KOPT-K1 (cell line): ENCODE data around the gene TOX4.
A peak's percentile ranks its signal among the peaks of the same experiment; 100 is the strongest.

Experiments
- H3K27ac ChIP-seq: fragments of 200-600 bp; sonication (generic); 2 replicates; pipeline ENCODE4 v1.5.1; 2016; ENCODE audit warnings: antibody characterized with exemption, mild to moderate bottlenecking, low read depth, low read length; ENCODE audit not compliant: poor library complexity, severe bottlenecking
- H3K36me3 ChIP-seq: fragments of 200-600 bp; sonication (generic); 2 replicates; pipeline ENCODE4 v1.5.1; 2017; ENCODE audit warnings: antibody characterized with exemption, mild to moderate bottlenecking, low read length, moderate library complexity; ENCODE audit not compliant: insufficient read depth
- H3K9me3 ChIP-seq: fragments of 200-600 bp; sonication (generic); 2 replicates; pipeline ENCODE4 v1.5.1; 2017; ENCODE audit warnings: antibody characterized with exemption, low read length, mild to moderate bottlenecking; ENCODE audit not compliant: insufficient read depth, poor library complexity, severe bottlenecking

TOX4 gene

GRCh38 chr14:21476523-21476924 lies 471 bp upstream of the TOX4 start:
- H3K27ac ChIP-seq = peak overlapping the region; percentile 60
- no peaks in the 10 kb centered on the region for H3K9me3 ChIP-seq
- H3K36me3 ChIP-seq = peaks cover 32% of the 10 kb centered on the region

DNA sequence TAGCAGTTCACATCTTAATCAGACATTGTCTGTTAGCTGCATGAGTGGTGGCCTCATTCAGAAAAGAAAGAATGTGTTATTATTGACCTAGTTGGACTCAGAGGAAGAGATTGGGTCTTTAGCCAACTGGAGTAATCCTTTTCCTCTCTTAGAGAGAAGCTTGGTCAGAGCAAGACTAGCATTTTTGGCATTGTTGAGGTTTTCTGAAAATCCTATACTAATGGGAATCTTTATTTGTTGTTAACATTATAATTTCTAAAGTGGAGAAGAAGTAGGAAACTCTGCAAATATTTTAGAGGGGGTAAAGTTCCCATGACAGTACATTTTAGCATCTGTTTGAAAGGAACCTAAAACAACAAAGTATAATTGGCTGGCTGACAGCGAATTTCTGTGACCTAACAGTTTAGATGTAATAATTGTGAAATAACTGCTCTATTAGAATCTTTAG lies 9.7 kb downstream of the TOX4 start:
- H3K9me3 ChIP-seq = no peaks in the 10 kb centered on the region
- no peak overlapping the region for H3K27ac ChIP-seq
- H3K36me3 ChIP-seq = peaks cover 54% of the 10 kb centered on the region

GRCh38 chr14:21494902-21495762 lies 18.1 kb downstream of the TOX4 start:
- Histone ChIP-seq H3K9me3 (no peaks in the 10 kb centered on the region), H3K27ac (no peak overlapping the region), H3K36me3 (peaks cover 98% of the 10 kb centered on the region)

DNA sequence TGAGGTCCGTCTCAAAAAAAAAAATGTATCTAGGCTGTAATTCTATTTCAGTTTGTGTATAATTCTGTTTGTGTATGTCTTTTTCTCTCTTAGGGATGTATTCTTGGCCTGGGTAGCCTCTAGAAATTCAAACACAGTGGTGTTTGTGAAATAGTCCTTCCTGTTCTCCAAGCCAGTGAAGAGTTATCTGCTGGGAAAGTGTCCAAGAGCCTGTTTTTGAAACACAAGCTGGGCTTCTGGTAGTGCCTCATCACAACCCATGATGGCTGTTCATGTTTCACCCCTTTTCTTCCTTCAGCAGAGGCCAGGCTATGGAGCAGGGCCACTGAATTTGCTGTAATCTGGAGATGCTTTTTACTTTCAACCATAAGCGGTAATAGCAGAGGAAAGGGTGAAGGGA lies 19.5 kb downstream of the TOX4 start:
- Histone ChIP-seq H3K27ac (no peak overlapping the region), H3K36me3 (peaks cover 98% of the 10 kb centered on the region), H3K9me3 (no peaks in the 10 kb centered on the region)

- Histone ChIP-seq H3K27ac (no peak overlapping the region), H3K36me3 (peaks cover 96% of the 10 kb centered on the region), H3K9me3 (no peaks in the 10 kb centered on the region)
These were observed 21.8 kb downstream of the TOX4 start for GRCh38 chr14:21498540-21499526.

DNA sequence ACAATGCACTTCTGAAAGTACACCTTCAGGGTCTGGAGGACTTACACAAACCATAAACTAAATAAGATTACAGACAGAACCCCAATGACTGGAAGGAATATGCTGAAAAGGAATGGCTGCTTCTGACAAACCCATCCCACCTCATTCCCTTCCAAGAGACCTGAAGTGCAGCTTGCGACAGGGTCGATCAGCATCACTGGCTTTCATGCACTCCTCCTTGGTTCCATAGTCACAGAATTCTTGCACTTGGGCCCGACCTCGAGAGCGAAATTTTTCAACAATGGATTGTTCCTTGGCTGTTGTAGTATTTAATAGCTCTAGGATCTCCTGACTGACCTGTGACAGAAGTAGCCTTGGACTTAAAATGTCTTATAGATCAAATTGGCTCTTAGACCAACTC lies 24.6 kb downstream of the TOX4 start:
- H3K9me3 ChIP-seq = no peaks in the 10 kb centered on the region
- no peak overlapping the region for H3K27ac ChIP-seq
- peaks cover 82% of the 10 kb centered on the region for H3K36me3 ChIP-seq

GRCh38 chr14:21503376-21503775 lies 26.4 kb downstream of the TOX4 start:
- H3K36me3 ChIP-seq = peaks cover 78% of the 10 kb centered on the region
- no peaks in the 10 kb centered on the region for H3K9me3 ChIP-seq
- H3K27ac ChIP-seq = no peak overlapping the region

DNA sequence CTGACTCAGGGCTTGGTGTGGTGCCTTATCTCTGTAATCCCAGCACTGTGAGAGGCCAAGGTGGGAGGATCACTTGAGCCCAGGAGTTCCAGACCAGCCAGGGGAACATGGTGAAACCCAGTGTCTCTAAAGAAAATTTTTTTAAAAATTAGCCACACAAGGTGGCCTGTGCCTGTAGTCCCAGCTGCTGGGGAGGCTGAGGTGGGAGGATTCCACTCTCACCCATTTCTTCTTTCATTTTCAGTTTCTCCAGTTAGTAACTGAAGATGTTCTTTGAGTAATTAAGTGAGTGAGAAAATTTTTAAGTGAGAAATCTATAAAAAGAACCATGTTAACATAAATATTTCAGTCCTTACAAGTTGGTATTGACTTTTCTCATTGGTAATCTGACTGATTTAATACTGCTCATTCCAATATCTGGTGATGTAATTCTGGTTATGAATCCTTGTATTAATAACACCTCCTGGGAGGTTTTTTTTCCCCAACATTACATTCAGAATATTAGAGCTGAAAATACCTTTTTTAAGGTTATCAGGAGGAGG lies 28.1 kb downstream of the TOX4 start:
- H3K9me3 ChIP-seq = no peaks in the 10 kb centered on the region
- peaks cover 63% of the 10 kb centered on the region for H3K36me3 ChIP-seq
- H3K27ac ChIP-seq = peak overlapping the region; percentile 44

GRCh38 chr14:21506557-21506956 lies 29.6 kb downstream of the TOX4 start:
- Histone ChIP-seq H3K27ac (no peak overlapping the region), H3K9me3 (no peaks in the 10 kb centered on the region)

DNA sequence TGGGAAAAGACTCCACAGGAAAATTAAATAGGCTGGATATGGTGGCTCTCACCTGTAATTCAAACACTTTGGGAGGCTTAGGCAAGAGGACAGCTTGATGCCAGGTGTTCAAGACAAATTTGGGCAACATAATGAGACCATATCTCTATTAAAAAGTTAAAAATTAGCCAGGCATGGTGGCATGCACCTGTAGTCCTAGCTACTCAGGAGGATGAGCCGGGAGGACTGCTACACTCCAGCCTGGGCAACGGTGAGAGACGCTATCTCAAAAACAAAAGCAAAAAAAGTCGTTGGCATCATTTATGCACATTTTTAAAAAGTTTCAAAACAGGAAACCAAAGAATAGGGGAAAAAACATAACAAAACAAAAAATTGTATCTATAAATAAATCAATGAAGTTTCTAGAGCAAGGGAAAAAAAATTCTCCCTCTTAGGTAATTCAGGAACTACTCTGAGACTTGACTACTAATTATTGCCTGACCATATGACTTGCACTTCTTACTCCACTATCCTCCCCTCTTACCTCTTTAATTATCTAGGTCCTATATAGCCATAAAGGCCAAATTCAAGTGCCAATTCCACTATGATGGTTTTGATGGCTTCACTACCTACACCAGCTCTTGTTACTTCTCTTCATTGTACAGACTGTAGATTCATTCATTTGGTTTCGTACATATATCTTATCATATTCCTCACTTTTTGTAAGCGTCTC lies 32.6 kb downstream of the TOX4 start:
- H3K9me3 ChIP-seq = no peaks in the 10 kb centered on the region
- peaks cover 20% of the 10 kb centered on the region for H3K36me3 ChIP-seq
- H3K27ac ChIP-seq = peak overlapping the region; percentile 88

More at GRCh38 chr14:21506557-21506956, 29.6 kb downstream of the TOX4 start:
- H3K36me3 ChIP-seq = peaks cover 48% of the 10 kb centered on the region

DNA sequence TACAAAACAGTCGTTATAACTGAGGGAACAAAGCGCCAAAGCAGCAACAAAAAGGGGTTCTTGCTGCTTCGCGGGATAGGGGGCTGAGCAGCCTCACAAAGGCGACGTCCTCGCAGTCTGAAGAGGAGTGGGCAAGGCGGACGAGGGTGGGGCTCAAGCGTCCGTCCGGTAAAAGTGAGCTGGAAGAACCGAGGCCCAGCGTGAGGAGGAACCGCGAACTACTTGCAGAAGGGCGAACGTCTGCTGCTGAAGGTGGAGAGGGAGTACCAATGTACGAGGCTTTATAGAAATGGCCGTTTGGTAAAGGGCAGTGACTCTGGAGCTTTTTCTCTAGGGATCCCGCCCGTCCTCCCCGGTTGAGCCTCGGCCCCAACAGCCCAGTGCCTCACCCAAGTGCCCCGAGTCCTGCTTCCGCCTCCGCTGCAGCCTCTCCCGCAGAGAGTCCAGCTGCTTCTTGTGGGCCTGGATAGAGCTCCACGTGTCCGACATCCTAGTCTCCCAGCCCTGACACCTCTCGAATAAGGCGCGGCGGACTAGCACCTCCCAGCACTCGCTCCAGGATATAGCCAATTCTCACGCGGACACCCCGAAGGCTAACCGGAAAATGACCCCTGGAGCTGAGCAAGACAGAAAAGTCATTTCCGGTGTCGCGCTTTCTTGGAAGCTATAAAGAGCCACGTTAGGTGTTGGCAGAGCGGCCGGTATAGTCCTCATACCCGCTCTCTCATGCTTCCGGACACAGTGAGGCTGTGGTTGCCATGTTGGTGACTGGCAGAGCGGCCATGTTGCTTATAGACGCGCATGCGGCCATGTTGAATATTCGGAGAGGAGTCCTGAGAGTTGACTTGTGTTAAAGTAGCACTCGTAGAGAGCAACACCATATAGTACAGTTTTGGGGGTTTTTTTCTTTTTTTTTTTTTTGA lies 34.0 kb downstream of the TOX4 start, which contains the start of gene METTL3:
TSS of gene METTL3 (minus strand) at position 606 of the 923 bp plus-strand sequence. CDS start at position 489, 117 bp downstream.
- no peaks in the 10 kb centered on the region for H3K9me3 ChIP-seq
- peak within 1 kb of the TSS; percentile 88 for H3K27ac ChIP-seq
- H3K36me3 ChIP-seq = peaks cover 20% of the 10 kb centered on the region

DNA sequence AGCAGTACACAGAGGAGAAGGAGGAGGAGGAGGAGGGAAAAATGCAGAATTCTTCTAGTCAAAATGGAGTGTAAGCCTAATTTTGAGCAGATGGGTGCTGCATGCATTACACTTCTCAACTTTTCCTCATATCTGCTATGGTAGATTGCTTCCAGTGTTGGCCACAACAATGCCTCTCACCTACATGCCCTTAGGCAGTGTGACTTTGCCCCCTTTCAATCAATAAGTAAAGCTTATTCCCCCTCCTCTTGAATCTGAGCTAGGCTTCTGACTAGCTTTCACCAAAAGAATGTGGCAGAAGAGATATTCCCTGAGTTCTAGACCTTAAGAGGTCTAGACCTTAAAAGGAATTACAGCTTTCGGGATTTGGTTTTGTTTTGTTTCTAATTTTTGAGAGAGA lies 37.3 kb downstream of the TOX4 start:
- H3K27ac ChIP-seq = no peak overlapping the region
- no peaks in the 10 kb centered on the region for H3K9me3 ChIP-seq
- H3K36me3 ChIP-seq = no peaks in the 10 kb centered on the region

DNA sequence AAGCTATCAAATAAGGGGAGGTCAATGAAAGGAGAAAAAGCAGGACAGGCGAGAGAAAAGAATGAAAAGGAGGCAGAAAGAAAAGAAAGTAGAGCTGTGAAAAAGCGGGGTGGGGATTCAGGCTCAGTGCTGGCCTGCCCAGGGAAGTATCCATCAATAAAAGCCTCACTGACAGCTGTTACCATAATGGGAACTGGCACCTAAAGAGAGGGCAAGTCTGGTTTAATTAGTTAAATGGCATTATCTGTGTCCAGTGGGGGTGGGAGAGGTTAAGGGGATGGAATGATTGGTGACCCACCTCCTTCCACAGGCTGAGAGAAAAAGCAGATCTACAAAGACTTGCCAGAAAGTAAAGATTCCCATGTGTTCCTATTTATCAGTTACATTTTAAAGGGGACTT lies 41.7 kb downstream of the TOX4 start:
- no peak overlapping the region for H3K27ac ChIP-seq
- H3K36me3 ChIP-seq = no peaks in the 10 kb centered on the region
- no peaks in the 10 kb centered on the region for H3K9me3 ChIP-seq
